NCI-H2196 (cell line): ENCODE data around the gene PIM3.
"Not testable (repeated sequence)": the region's sequence is repeated elsewhere in the genome, so short reads cannot be mapped to it uniquely, and the experiment has no call there.

Experiments used
- DNase-seq: peaks from one replicate; lab custom pipeline; 2025; ENCODE audit not compliant: unreplicated experiment; lab: John Stamatoyannopoulos, UW

The PIM3 gene

GRCh38 chr22:49981799-49982198 is 21.2 kb downstream of the PIM3 start:
- DNase-seq = not testable (repeated sequence)

GRCh38 chr22:49983148-49984042 is 22.8 kb downstream of the PIM3 start:
- no peak for DNase-seq

- DNase-seq = no peak
Observed at GRCh38 chr22:49986325-49986724, 25.8 kb downstream of the PIM3 start.

GRCh38 chr22:49989826-49990225 is 29.3 kb downstream of the PIM3 start:
- not testable (repeated sequence) for DNase-seq

- DNase-seq = no peak
Observed at GRCh38 chr22:49991167-49991566, 30.6 kb downstream of the PIM3 start.

- no peak for DNase-seq
Observed at GRCh38 chr22:49991907-49992533, 31.4 kb downstream of the PIM3 start.

GRCh38 chr22:49992921-49993648 is 32.5 kb downstream of the PIM3 start:
- no peak for DNase-seq

GRCh38 chr22:49993649-49994360 is 33.2 kb downstream of the PIM3 start:
- no peak for DNase-seq

GRCh38 chr22:49994361-49995040 is 33.9 kb downstream of the PIM3 start:
- DNase-seq = no peak

- no peak for DNase-seq
Observed at GRCh38 chr22:49995041-49995360, 34.4 kb downstream of the PIM3 start.

GRCh38 chr22:49995361-49996118 is 35.0 kb downstream of the PIM3 start:
- no peak for DNase-seq

- no peak for DNase-seq
Observed at GRCh38 chr22:49996119-49996517, 35.5 kb downstream of the PIM3 start.

- DNase-seq = no peak
Observed at GRCh38 chr22:49996518-49997250, 36.1 kb downstream of the PIM3 start.

GRCh38 chr22:49997251-49997599 is 36.7 kb downstream of the PIM3 start:
- no peak for DNase-seq

- DNase-seq = no peak
Observed at GRCh38 chr22:49997932-49998717, 37.6 kb downstream of the PIM3 start.

GRCh38 chr22:49998718-49999062 is 38.1 kb downstream of the PIM3 start:
- no peak for DNase-seq

GRCh38 chr22:49999063-49999945 is 38.7 kb downstream of the PIM3 start:
- no peak for DNase-seq
